K562 (cell line): ENCODE measurements around the gene ATG14. TPM values are rescaled to one million over a fixed set of nuclear protein-coding genes. Genes with fewer than 3 reads are reported as not detected.

Experiments
- ATAC-seq: fragments of 200-7000 bp; cut with Tn5 transposase; 3 replicates; pipeline ENCODE4 v1.9.1; 2020; ENCODE audit warnings: moderate library complexity
- BruUV-seq: library from RNA; stranded (reverse); fragments of 400-500 nt; replicated peaks from 2 replicates; lab custom pipeline; 2021; lab: Mats Ljungman, UMichigan
- CTCF ChIA-PET: fragments of 300-600 bp; formaldehyde crosslinking; extraction: SDS; loops from one replicate; lab custom pipeline; 2021; ENCODE audit warnings: low intra/inter-chr PET ratio; lab: Yijun Ruan, JAX
- POLR2A ChIA-PET: fragments of 300-600, 350-650 bp; sonication (Branson Sonifier 250); formaldehyde crosslinking; extraction: SDS; loops from one replicate; lab custom pipeline; 2021; ENCODE audit warnings: antibody characterized with exemption, inconsistent platforms; lab: Yijun Ruan, JAX
- DNase-seq, 4 experiments: peaks; one replicate each; pipeline versions ENCODE4 v3.0.0 to v3.0.0-alpha.2; 2011 to 2018; ENCODE audit warnings: low spot score in 3 of 4, mixed read lengths in 3 of 4; ENCODE audit errors: extremely low read depth in 1 of 4
- FAIRE-seq: peaks from 2 replicates; lab custom pipeline; 2011; peaks lifted over from hg19 to GRCh38; lab: Jason Lieb, UNC
- H2AFZ ChIP-seq: 2 replicates; pipeline ENCODE4 v1.6.0; 2011; ENCODE audit warnings: low read depth, low read length, control low read depth, inconsistent platforms
- H3K27ac ChIP-seq: fragments of 200-600 bp; 3 replicates; pipeline ENCODE4 v1.8.0; 2011; ENCODE audit warnings: low read depth, mild to moderate bottlenecking, control low read depth, inconsistent platforms, low read length, moderate library complexity, mixed read lengths; ENCODE audit errors: extremely low read depth
- H3K27me3 ChIP-seq, 2 experiments: fragments of 300-600 bp in 1 of 2; 2 replicates in 1 of 2; 3 replicates in 1 of 2; pipeline versions ENCODE4 v1.6.0 to v1.8.0; 2011; ENCODE audit warnings: inconsistent platforms in 2 of 2, low read length in 2 of 2, mild to moderate bottlenecking in 1 of 2, mixed read lengths in 1 of 2, moderate library complexity in 1 of 2; ENCODE audit not compliant: control insufficient read depth in 2 of 2, insufficient read depth in 2 of 2
- H3K36me3 ChIP-seq: fragments of 300-600 bp; 3 replicates; pipeline ENCODE4 v1.8.0; 2011; ENCODE audit warnings: mild to moderate bottlenecking, low read length, inconsistent platforms; ENCODE audit not compliant: control insufficient read depth, insufficient read depth
- H3K4me1 ChIP-seq, 2 experiments: fragments of 200-600 bp in 1 of 2; replicated peaks in 1 of 2; 2 replicates in 1 of 2; 3 replicates in 1 of 2; pipeline versions ENCODE4 v1.5.1 to v1.8.0; 2011; ENCODE audit warnings: inconsistent platforms in 2 of 2, low read length in 2 of 2, mild to moderate bottlenecking in 1 of 2, mixed read lengths in 1 of 2, moderate library complexity in 1 of 2; ENCODE audit not compliant: control insufficient read depth in 2 of 2, insufficient read depth in 2 of 2
- H3K4me2 ChIP-seq: 2 replicates; pipeline ENCODE4 v1.6.1; 2011; ENCODE audit warnings: low read length, control low read depth, inconsistent platforms, mixed read lengths; ENCODE audit not compliant: insufficient read depth
- H3K4me3 ChIP-seq: fragments of 200-600 bp; sonication (generic), shearing (Covaris generic); 2 replicates; pipeline ENCODE4 v1.5.1; 2016; ENCODE audit warnings: control low read depth, inconsistent platforms
- H3K79me2 ChIP-seq: fragments of 200-600 bp; 3 replicates; pipeline ENCODE4 v1.8.0; 2011; ENCODE audit warnings: low read length, inconsistent platforms; ENCODE audit not compliant: control insufficient read depth, insufficient read depth
- H3K9ac ChIP-seq, 2 experiments: 2 replicates each; pipeline versions ENCODE4 v1.6.0 to v1.6.1; 2011; ENCODE audit warnings: low read depth in 2 of 2, low read length in 2 of 2, control low read depth in 1 of 2, inconsistent platforms in 1 of 2, mild to moderate bottlenecking in 1 of 2, mixed read lengths in 1 of 2; ENCODE audit not compliant: insufficient read depth in 1 of 2
- H3K9me1 ChIP-seq: one replicate; pipeline ENCODE4 v1.6.0; 2011; ENCODE audit warnings: inconsistent platforms, mild to moderate bottlenecking, low read length, moderate library complexity; ENCODE audit not compliant: control insufficient read depth, insufficient read depth
- H3K9me3 ChIP-seq: replicated peaks from 2 replicates; pipeline ENCODE4 v1.5.1; 2011; ENCODE audit warnings: low read depth, low read length, inconsistent platforms; ENCODE audit not compliant: control insufficient read depth, insufficient read depth
- H4K20me1 ChIP-seq: replicated peaks from 2 replicates; pipeline ENCODE4 v1.6.1; 2011; ENCODE audit warnings: low read length, inconsistent platforms, mixed read lengths; ENCODE audit not compliant: control insufficient read depth, insufficient read depth
- CBFB ChIP-seq: sonication (generic); formaldehyde crosslinking; IDR thresholded peaks from 2 replicates; pipeline ENCODE4 v1.4.0; 2020; ENCODE audit warnings: mild to moderate bottlenecking, missing genetic modification reagents
- EGR1 ChIP-seq: fragments of 450-650 bp; conservative IDR thresholded peaks from 2 replicates; pipeline ENCODE4 v1.6.1; 2017; ENCODE audit warnings: mild to moderate bottlenecking
- ELF2 ChIP-seq: fragments of 250-450 bp; sonication (Bioruptor Pico); IDR thresholded peaks from 2 replicates; pipeline ENCODE4 v1.5.0; 2021; ENCODE audit warnings: mild to moderate bottlenecking
- FOXK2 ChIP-seq, 2 experiments: fragments of 450-650 bp; IDR thresholded peaks in 1 of 2; conservative IDR thresholded peaks in 1 of 2; 2 replicates each; pipeline ENCODE4 v1.6.1; 2016; ENCODE audit warnings: low read depth in 2 of 2, mild to moderate bottlenecking in 1 of 2
- HNRNPK ChIP-seq: fragments of 200-400 bp; formaldehyde crosslinking; IDR thresholded peaks from one replicate; pipeline ENCODE4 v1.6.1; 2018; ENCODE audit warnings: mild to moderate bottlenecking, low read depth, low read length; ENCODE audit not compliant: poor library complexity, severe bottlenecking
- NFATC3 ChIP-seq: fragments of 450-650 bp; IDR thresholded peaks from 2 replicates; pipeline ENCODE4 v1.6.1; 2017; ENCODE audit warnings: mild to moderate bottlenecking
- ZNF507 ChIP-seq: conservative IDR thresholded peaks from 2 replicates; pipeline ENCODE4 v1.6.1; 2017; ENCODE audit warnings: missing genetic modification characterization, missing compliant biosample characterization
- WGBS: fragments of 100-300 bp; shearing (Covaris generic); methylation state at CpG from one replicate; pipeline ENCODE4 v1.1.6; 2016; ENCODE audit warnings: low coverage, mixed read lengths; ENCODE audit not compliant: insufficient coverage; ENCODE audit errors: missing lambda C conversion rate; 5-methylcytosine and 5-hydroxymethylcytosine counted together
- in situ Hi-C: fragments of 300-500 bp; cut with MboI; formaldehyde crosslinking; loops from 4 replicates; pipeline ENCODE4 v1.15.0; 2018; ENCODE audit warnings: inconsistent platforms, mixed read lengths
- intact Hi-C: fragments of 100-400 bp; cut with micrococcal nuclease; formaldehyde crosslinking; loops from 2 replicates; pipeline ENCODE4 v1.14.2; 2022
- polyA plus RNA-seq, 8 experiments: library from polyadenylated mRNA; depleted of rRNA in 4 of 8; stranded (reverse) in 5 of 8; unstranded in 3 of 8; fragments of >200 nt; fragmentation: Nextera tagmentation in 2 of 8; fragmentation: Illumina TruSeq in 1 of 8; extraction: Ambion mirVana in 2 of 8; extraction: Trizol in 1 of 8; gene quantifications; 2 replicates each; pipeline versions ENCODE4 v1.2.1 to v1.2.3, GENCODE V29; 2011 to 2014; ENCODE audit warnings: inconsistent platforms in 1 of 8, missing spikeins in 1 of 8
- total RNA-seq, 7 experiments: library from RNA; depleted of rRNA in 6 of 7; stranded (reverse); fragments of >200 nt in 6 of 7; fragmentation: Illumina TruSeq in 2 of 7; extraction: Trizol in 2 of 7; gene quantifications; 2 replicates each; pipeline versions ENCODE4 v1.2.1 to v1.2.3, GENCODE V29; 2011 to 2021; ENCODE audit warnings: low replicate concordance in 1 of 7
- TF ChIP-seq, protein P1 (sequence below): sonication (generic); formaldehyde crosslinking; IDR thresholded peaks from 2 replicates; pipeline ENCODE4 v1.8.0; 2023; ENCODE audit warnings: missing genetic modification reagents, mild to moderate bottlenecking, borderline replicate concordance
- TF ChIP-seq, protein P2 (sequence below): IDR thresholded peaks from 2 replicates; pipeline ENCODE4 v1.6.1; 2012; ENCODE audit warnings: low read depth, low read length, improper control_type of control experiment, borderline replicate concordance

The ATG14 gene
- total and polyA plus RNA-seq, 9 of the 15 experiments (the other 6 are each of a cell fraction or from before 2014, with no cell fraction given): 0.55 to 4.2 (median 3.5) TPM

DNA sequence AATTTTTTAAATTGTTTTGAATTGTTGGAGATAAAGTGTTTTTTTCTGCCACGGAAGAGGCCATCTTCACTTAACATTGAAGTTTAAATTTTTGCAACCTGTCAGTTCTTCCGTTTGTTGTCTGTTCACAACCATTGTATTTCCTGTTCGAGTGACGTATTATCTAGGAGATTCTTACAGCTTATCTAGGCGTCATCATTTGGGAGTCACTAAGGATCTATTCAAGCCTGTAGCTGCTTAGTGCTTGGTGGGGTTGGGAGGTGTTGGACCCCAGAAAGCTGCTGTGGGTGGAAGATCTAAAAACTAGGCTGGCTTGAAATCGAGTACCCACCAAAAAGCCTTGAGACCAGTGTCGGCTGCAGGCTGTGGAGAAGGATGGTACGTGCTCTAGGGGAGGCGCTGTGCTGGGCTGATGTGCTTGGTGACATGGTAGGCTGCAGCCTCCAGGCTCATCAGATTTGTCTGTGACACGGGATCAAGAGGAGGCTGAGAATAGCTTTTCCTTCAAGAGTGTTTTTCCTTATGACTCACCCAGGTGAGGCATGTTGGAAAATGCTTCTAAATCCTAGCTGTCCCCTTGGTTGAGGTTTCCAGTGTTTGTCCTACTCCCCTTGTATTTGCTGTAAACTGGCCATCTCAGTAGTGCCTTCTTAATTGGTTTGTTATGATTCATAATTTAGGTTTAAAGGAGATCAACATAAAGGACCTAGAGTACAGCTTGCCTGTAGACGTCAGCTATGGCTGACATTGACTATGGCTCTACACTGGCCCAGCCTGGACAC, 57.8 kb downstream of the ATG14 start:
- no peak overlapping the region for H2AFZ ChIP-seq
- H3K79me2 ChIP-seq: peaks cover 4% of the 10 kb centered on the region; the same call in 1 of the 3 replicates
- no peak overlapping the region for H3K27ac ChIP-seq
- no TSS peak for BruUV-seq
- POLR2A ChIA-PET: no interaction called here
- in situ Hi-C loops: no loop called here
- peaks cover 45% of the 10 kb centered on the region for H3K36me3 ChIP-seq
- DNase-seq: no peak
- no peaks in the 10 kb centered on the region for H3K9me3 ChIP-seq
- H4K20me1 ChIP-seq: no peaks in the 10 kb centered on the region
- H3K4me2 ChIP-seq: no peak overlapping the region
- CTCF ChIA-PET: interaction anchor here (0.6 kb wide), 1 partner anchor 83 kb away, joined by 3 read pairs; no protein-coding TSS in a partner anchor
- no peak for FAIRE-seq
- no peak overlapping the region for H3K4me3 ChIP-seq
- no peak for ATAC-seq
- TF ChIP-seq NFATC3 (no peak), CBFB (CRISPR knock-in tag) (no peak), ZNF507 (tag) (no peak), HNRNPK (no peak), ELF2 (CRISPR knock-in tag) (no peak), FOXK2 (conservative IDR thresholded peaks at IDR 0.05 in 1 of 2, IDR thresholded peaks at IDR 0.05 in 1 of 2; ENCODE audit: low read depth in 2 of 2) (no peak), EGR1 (no peak)
- TF ChIP-seq, protein P1, sequence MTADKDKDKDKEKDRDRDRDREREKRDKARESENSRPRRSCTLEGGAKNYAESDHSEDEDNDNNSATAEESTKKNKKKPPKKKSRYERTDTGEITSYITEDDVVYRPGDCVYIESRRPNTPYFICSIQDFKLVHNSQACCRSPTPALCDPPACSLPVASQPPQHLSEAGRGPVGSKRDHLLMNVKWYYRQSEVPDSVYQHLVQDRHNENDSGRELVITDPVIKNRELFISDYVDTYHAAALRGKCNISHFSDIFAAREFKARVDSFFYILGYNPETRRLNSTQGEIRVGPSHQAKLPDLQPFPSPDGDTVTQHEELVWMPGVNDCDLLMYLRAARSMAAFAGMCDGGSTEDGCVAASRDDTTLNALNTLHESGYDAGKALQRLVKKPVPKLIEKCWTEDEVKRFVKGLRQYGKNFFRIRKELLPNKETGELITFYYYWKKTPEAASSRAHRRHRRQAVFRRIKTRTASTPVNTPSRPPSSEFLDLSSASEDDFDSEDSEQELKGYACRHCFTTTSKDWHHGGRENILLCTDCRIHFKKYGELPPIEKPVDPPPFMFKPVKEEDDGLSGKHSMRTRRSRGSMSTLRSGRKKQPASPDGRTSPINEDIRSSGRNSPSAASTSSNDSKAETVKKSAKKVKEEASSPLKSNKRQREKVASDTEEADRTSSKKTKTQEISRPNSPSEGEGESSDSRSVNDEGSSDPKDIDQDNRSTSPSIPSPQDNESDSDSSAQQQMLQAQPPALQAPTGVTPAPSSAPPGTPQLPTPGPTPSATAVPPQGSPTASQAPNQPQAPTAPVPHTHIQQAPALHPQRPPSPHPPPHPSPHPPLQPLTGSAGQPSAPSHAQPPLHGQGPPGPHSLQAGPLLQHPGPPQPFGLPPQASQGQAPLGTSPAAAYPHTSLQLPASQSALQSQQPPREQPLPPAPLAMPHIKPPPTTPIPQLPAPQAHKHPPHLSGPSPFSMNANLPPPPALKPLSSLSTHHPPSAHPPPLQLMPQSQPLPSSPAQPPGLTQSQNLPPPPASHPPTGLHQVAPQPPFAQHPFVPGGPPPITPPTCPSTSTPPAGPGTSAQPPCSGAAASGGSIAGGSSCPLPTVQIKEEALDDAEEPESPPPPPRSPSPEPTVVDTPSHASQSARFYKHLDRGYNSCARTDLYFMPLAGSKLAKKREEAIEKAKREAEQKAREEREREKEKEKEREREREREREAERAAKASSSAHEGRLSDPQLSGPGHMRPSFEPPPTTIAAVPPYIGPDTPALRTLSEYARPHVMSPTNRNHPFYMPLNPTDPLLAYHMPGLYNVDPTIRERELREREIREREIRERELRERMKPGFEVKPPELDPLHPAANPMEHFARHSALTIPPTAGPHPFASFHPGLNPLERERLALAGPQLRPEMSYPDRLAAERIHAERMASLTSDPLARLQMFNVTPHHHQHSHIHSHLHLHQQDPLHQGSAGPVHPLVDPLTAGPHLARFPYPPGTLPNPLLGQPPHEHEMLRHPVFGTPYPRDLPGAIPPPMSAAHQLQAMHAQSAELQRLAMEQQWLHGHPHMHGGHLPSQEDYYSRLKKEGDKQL (CRISPR knock-in tag): no peak
- TF ChIP-seq, protein P2, sequence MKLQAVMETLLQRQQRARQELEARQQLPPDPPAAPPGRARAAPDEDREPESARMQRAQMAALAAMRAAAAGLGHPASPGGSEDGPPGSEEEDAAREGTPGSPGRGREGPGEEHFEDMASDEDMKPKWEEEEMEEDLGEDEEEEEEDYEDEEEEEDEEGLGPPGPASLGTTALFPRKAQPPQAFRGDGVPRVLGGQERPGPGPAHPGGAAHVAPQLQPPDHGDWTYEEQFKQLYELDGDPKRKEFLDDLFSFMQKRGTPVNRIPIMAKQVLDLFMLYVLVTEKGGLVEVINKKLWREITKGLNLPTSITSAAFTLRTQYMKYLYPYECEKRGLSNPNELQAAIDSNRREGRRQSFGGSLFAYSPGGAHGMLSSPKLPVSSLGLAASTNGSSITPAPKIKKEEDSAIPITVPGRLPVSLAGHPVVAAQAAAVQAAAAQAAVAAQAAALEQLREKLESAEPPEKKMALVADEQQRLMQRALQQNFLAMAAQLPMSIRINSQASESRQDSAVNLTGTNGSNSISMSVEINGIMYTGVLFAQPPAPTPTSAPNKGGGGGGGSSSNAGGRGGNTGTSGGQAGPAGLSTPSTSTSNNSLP: no peak
- no peaks in the 10 kb centered on the region for H3K27me3 ChIP-seq
- H3K4me1 ChIP-seq: peaks cover 0 to 3% of the 10 kb centered on the region in 2 experiments; a peak in 2 of 5 replicates
- no peak overlapping the region for H3K9ac ChIP-seq
- H3K9me1 ChIP-seq: no peaks in the 10 kb centered on the region
- intact Hi-C loops: loop anchor here (2.0 kb wide), 2 partner anchors 83 to 141 kb away; partner anchors contain the start of gene FBXO34
- WGBS: 76% methylated on average over 11 of the region's 11 CpGs
